Right lobe of liver (tissue), 6 donors: ENCODE results near the gene TNFRSF1B. TPM values are rescaled to one million over a fixed set of nuclear protein-coding genes. Genes with fewer than 3 reads are reported as not detected.

Experiments
- ATAC-seq, 4 donors: fragments of 200-7000 bp; cut with Tn5 transposase; one replicate each; pipeline ENCODE4 v1.9.1; 2020; ENCODE audit warnings: mild to moderate bottlenecking in 4 of 4, moderate library complexity in 4 of 4
- DNase-seq, 3 donors: peaks; one replicate each; pipeline ENCODE4 v3.0.0-alpha.2; 2020
- H3K27ac ChIP-seq, 3 donors: fragments of 200-600 bp; one replicate each; pipeline ENCODE4 v1.8.0; 2022
- H3K27me3 ChIP-seq, 2 donors: fragments of 200-600 bp; one replicate each; pipeline ENCODE4 v1.8.0; 2022
- H3K36me3 ChIP-seq, 4 donors: fragments of 200-600 bp; sonication (generic) in 1 of 4; one replicate each; pipeline versions ENCODE4 v1.5.1 to v1.8.0; 2017 to 2022; ENCODE audit warnings: control low read depth in 1 of 4
- H3K4me1 ChIP-seq, 4 donors: fragments of 200-600 bp; sonication (generic) in 1 of 4; one replicate each; pipeline versions ENCODE4 v1.5.1 to v1.8.0; 2017 to 2022; ENCODE audit warnings: control low read depth in 1 of 4
- H3K4me3 ChIP-seq, 3 donors: fragments of 200-600 bp; one replicate each; pipeline ENCODE4 v1.8.0; 2022
- H3K9me3 ChIP-seq, 4 donors: fragments of 200-600 bp; sonication (generic) in 1 of 4; one replicate each; pipeline versions ENCODE4 v1.5.1 to v1.8.0; 2017 to 2022; ENCODE audit warnings: control low read depth in 1 of 4
- POLR2A ChIP-seq: fragments of 450-650 bp; IDR thresholded peaks from one replicate; pipeline ENCODE4 v1.6.1; 2017; ENCODE audit warnings: antibody characterized with exemption, mild to moderate bottlenecking
- WGBS: methylation state at CpG from one replicate; pipeline ENCODE4 v1.1.6; 2018; ENCODE audit warnings: low coverage, low lambda C conversion rate; ENCODE audit not compliant: insufficient coverage; ENCODE audit errors: missing lambda C conversion rate; 5-methylcytosine and 5-hydroxymethylcytosine counted together
- intact Hi-C, 2 donors: fragments of 100-400 bp; cut with DNase I; formaldehyde crosslinking; loops; one replicate each; pipeline versions ENCODE4 v1.11.2 to v1.14.1; 2022
- total RNA-seq, 6 experiments: library from RNA; depleted of rRNA in 2 of 6; stranded (reverse); fragments of >200 nt in 2 of 6; fragmentation: NEBNext Ultra II Directional in 3 of 6; extraction: Animal tissue kit (Norgen Biotek cat#: 25700) in 3 of 6; gene quantifications; one replicate each; pipeline versions ENCODE4 v1.1.0 to v1.2.4, GENCODE V29; 2016 to 2023
- TF ChIP-seq, protein P1 (sequence below), 4 donors: fragments of 200-600 bp in 3 of 4; fragments of 450-650 bp in 1 of 4; IDR thresholded peaks; one replicate each; pipeline versions ENCODE4 v1.5.1 to v1.8.0; 2016 to 2022; ENCODE audit warnings: antibody characterized with exemption in 4 of 4, mild to moderate bottlenecking in 2 of 4
- donor health status: DM: no; HTN: yes; CAD: no.
- donor health status: DM: no; HTN: no; CAD: no.
- donor health status: DM: no; HTN: no; CAD: no.
- donor health status: DM: no; HTN: yes; CAD: no.
- donor health status: DM: no; HTN: yes; CAD: no.

Gene TNFRSF1B
- total RNA-seq, 6 experiments from 2014 or later: 12.9 to 56.9 (median 26.5) TPM

DNA sequence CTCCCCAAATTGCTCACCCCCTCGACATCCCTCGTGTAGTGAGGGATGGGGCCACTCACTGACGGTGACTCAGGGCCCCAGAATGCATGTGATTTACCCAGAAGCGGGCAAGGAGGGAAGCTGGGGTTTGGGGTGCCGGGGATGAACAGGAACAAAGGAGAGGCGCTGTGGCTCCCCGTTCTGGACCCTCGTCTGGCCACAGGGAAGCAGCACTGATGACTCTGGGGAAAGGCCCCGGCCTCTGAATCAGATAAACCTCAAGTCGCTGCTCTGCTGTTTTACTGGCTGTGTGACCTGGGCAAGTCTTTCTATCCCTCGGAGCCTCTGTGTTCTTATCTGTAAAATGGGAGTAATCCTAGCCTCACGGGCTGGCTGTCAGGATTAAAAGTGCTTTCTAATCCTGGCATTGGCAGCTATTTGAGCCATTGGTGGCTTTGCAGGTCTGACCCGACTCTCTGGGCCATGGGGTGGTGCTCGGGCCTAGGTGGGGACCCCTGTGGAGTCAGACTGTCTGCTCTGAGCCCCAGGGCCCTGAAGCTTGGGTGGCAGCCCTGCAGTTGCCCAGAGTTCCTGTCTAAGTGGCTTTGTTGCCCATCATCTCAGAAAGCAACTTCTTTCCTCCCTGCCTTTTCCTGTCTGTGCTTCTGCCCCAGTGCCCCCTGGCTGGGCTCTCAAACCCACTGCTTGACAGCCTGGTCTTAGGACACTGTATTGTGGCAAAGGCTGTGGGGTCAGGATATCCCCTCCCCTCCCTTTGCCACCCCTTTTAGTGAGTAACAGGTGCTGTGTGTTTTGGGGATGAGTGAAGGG is 5.5 kb downstream of the TNFRSF1B start:
- ATAC-seq: no peak
- H3K4me3 ChIP-seq: no peak overlapping the region
- H3K9me3 ChIP-seq: no peaks in the 10 kb centered on the region
- peaks cover 3 to 49% (median 22%) of the 10 kb centered on the region in 4 donors for H3K4me1 ChIP-seq
- TF ChIP-seq, protein P1, sequence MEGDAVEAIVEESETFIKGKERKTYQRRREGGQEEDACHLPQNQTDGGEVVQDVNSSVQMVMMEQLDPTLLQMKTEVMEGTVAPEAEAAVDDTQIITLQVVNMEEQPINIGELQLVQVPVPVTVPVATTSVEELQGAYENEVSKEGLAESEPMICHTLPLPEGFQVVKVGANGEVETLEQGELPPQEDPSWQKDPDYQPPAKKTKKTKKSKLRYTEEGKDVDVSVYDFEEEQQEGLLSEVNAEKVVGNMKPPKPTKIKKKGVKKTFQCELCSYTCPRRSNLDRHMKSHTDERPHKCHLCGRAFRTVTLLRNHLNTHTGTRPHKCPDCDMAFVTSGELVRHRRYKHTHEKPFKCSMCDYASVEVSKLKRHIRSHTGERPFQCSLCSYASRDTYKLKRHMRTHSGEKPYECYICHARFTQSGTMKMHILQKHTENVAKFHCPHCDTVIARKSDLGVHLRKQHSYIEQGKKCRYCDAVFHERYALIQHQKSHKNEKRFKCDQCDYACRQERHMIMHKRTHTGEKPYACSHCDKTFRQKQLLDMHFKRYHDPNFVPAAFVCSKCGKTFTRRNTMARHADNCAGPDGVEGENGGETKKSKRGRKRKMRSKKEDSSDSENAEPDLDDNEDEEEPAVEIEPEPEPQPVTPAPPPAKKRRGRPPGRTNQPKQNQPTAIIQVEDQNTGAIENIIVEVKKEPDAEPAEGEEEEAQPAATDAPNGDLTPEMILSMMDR (IDR thresholded peaks at IDR 0.05): no peak
- TF ChIP-seq POLR2A: no peak
- H3K27ac ChIP-seq: peak overlapping the region; percentile 74 to 99 (median 98)
- no peak for DNase-seq
- H3K27me3 ChIP-seq: no peaks in the 10 kb centered on the region
- 40% methylated on average over 4 of the region's 14 CpGs for WGBS
- H3K36me3 ChIP-seq: no peaks in the 10 kb centered on the region
- intact Hi-C loops: no loop called here

DNA sequence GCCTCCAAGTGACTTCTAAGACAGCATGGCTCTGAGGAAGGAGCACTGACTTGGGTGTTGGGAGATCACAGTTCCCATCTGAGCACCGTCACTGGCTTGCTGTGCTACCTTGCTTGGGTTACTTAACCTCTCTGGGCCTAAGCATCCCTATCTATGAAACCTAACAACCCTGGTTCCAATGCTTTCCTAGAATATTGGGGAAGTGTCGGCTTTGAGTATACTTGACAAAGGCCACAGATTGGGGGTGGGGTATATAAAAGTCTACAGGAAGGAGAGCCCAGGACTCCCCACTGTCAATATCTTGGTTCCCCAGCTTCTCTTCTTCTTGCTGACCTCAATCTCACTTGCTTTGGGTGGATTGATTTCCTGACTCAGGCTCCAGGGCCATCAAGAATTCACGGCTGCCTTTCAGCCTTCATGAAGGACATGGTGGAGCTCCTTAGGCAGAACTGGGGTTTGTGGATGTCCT is 6.3 kb downstream of the TNFRSF1B start:
- Histone ChIP-seq H3K27ac (peak overlapping the region; percentile 61 to 98 (median 74)), H3K27me3 (no peaks in the 10 kb centered on the region), H3K4me1 (peaks cover 3 to 57% (median 26%) of the 10 kb centered on the region in 4 donors), H3K9me3 (no peaks in the 10 kb centered on the region), H3K4me3 (no peak overlapping the region), H3K36me3 (no peaks in the 10 kb centered on the region)
- intact Hi-C loops: no loop called here
- WGBS: 83% methylated on average over 2 of the region's 3 CpGs
- ATAC-seq (no peak), DNase-seq (no peak)
- TF ChIP-seq, protein P1 (IDR thresholded peaks at IDR 0.05): no peak
- TF ChIP-seq POLR2A: no peak

DNA sequence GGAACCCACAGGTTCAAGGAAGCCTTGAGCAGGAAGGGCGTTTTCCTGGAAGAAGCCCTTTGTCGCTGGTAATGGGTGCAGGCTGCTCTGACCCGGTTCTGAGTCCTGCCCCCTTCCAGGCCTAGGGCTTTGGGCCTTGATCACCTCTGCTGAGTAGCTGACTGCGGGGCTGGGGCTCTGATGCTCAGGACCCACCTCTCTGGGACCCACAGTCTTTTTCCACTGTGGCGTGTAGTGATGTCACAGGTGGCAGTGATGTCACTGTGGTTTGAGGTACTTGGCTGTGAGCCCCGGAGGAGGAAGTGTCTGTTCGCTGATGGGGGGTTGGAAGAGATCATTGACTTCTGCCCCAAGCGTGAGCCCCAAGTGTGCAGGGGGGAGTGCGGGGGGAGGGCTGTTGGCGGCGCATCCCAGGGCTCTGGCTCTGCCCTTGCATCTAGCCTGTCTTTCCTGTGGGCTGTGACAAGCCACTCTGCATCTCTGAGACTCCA is 6.9 kb downstream of the TNFRSF1B start:
- H3K27ac ChIP-seq: peak overlapping the region; percentile 61 to 98 (median 74)
- no peaks in the 10 kb centered on the region for H3K36me3 ChIP-seq
- intact Hi-C loops: no loop called here
- H3K9me3 ChIP-seq: no peaks in the 10 kb centered on the region
- no peak overlapping the region for H3K4me3 ChIP-seq
- H3K4me1 ChIP-seq: peaks cover 3 to 63% (median 29%) of the 10 kb centered on the region in 4 donors
- ATAC-seq (peak in 3 of 4 donors; percentile 0 to 6 (median 2)), DNase-seq (no peak)
- no peaks in the 10 kb centered on the region for H3K27me3 ChIP-seq
- TF ChIP-seq, protein P1 (IDR thresholded peaks at IDR 0.05): no peak
- no peak for TF ChIP-seq POLR2A
- no CpG with 5 or more reads among the region's 11 CpGs for WGBS

DNA sequence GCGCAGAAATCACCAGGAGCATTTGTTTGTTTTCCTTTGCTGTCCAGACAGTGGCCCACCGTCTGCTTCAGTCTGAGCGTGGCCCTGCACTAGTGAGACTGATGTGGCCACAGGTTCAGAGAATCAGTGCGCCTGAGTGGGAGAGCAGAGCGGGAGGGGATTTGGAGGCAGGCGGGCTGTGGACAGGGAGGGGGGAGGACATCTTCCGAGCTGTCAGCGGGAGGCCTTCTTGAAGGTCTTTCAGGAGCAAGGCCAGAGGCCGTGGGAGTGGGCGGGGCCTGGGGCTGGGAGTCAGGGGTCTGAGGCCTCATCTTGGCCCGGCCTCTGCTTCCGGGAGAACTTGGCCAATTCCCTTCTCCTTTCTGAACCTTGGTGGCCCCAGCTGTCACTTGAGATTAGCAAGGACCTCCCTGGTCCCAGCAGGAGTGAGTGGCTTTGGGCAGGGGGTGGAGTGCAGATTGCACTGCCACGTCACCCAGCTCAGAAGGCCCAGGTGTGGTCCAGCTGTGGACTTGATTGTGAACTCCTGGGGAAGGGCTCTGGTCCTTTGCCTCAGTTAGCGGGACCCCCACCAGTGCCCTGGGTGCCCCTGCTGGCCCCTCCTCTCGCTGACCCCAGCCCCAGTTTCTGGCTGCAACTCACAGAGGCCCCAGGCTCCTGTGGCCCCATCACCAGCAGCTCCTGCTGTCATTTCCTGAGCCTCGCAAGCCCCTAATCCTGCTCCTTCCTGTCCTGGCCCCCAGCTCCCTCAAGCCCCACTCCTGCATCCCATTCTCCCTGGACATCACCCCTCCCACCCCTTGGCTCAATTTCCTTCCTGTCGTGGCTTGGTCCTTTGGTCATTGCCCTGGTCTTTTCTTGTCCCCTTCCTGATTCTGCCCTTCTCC is 8.4 kb downstream of the TNFRSF1B start:
- Histone ChIP-seq H3K27ac (peak overlapping the region; percentile 52 to 98 (median 58)), H3K36me3 (no peaks in the 10 kb centered on the region), H3K27me3 (no peaks in the 10 kb centered on the region), H3K4me3 (no peak overlapping the region), H3K9me3 (no peaks in the 10 kb centered on the region), H3K4me1 (peaks cover 0 to 63% (median 26%) of the 10 kb centered on the region in 4 donors)
- 20% methylated on average over 3 of the region's 17 CpGs for WGBS
- TF ChIP-seq, protein P1 (IDR thresholded peaks at IDR 0.05): no peak
- TF ChIP-seq POLR2A: no peak
- DNase-seq: peak; percentile 78 to 80 (median 78)
- intact Hi-C loops: no loop called here
- ATAC-seq: peak in 3 of 4 donors; percentile 3 to 6 (median 5)
